Astrocyte of the spinal cord (primary cell): ENCODE measurements around the gene MACC1.
A peak's percentile ranks its signal among the peaks of the same experiment; 100 is the strongest.

Experiments used
- DNase-seq: peaks from one replicate; pipeline ENCODE4 v3.0.0; 2011; ENCODE audit warnings: low read depth, low spot score
- H3K4me3 ChIP-seq: 2 replicates; pipeline ENCODE4 v1.5.1; 2011; ENCODE audit warnings: low read depth, mild to moderate bottlenecking, low read length, moderate library complexity
- CTCF ChIP-seq: IDR thresholded peaks from 2 replicates; pipeline ENCODE4 v1.5.1; 2012; ENCODE audit warnings: low read depth, mild to moderate bottlenecking, low read length, inconsistent platforms
- in situ Hi-C: cut with HindIII; loops from 2 replicates; pipeline ENCODE4 v1.10.0; 2017; ENCODE audit warnings: low sequenced_read_pairs

Gene MACC1

GRCh38 chr7:20157456-20157855 is 59.7 kb downstream of the MACC1 start:
- in situ Hi-C loops = no loop called here
- no peak for DNase-seq
- no peak for TF ChIP-seq CTCF
- no peak overlapping the region for H3K4me3 ChIP-seq

GRCh38 chr7:20153999-20154398 is 63.2 kb downstream of the MACC1 start:
- DNase-seq = no peak
- in situ Hi-C loops = no loop called here
- H3K4me3 ChIP-seq = no peak overlapping the region
- no peak for TF ChIP-seq CTCF

DNA sequence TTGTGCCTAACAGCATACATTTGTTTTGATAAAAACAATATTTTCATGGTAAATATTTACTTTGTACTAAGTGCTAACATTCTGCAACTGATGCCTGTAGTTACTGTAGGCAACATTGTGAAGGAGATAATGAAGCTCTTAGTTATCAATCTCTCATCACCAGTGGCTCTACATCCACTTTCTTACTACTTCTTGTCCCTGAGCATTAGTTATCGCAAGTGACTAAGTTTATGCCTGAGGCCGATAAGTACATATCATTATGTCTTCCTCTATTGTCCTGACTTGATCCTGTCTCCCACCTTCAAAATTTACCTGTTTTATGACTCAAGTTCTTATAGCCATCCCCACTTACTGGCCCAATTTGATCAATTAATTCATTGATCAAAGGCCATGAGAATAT is 63.6 kb downstream of the MACC1 start:
- DNase-seq = no peak
- in situ Hi-C loops = no loop called here
- no peak for TF ChIP-seq CTCF
- no peak overlapping the region for H3K4me3 ChIP-seq

- in situ Hi-C loops = no loop called here
- H3K4me3 ChIP-seq = no peak overlapping the region
Observed at GRCh38 chr7:20152511-20152910, 64.7 kb downstream of the MACC1 start.

DNA sequence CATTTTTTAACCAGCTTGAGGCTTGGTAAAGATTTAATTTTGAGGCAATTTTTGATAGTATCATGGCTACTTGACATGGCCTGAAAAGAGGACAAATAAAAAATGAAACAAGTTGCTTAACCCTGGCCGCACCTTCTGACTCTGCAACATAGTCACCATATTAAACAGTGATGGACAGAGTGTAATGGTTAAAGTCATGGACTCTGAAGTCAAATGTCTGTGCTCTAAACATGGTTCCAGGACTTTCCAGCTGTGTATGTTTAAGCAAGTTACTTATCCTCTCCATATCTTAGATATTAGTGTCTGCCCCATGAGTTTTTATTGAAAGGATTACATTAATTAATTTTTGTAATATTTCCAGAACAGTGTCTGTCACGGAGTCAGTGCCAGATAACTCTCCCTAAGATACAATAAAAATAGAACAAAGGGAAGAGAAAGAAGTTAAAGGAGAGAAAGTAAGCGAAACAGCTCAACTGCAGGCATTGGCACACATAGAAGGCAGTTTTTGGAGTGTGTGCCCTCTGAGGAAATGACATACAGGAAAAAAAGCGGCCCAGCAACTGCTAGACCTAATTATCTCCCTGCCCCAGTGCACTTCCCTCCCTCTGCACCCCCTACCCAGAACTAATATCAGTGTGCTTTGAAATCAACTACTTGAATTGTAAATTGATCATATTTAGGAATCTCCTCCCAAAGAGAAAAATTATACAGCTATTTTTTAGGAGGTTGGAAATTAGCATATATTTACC is 65.3 kb downstream of the MACC1 start:
- no peak overlapping the region for H3K4me3 ChIP-seq
- DNase-seq = no peak
- in situ Hi-C loops = no loop called here
- TF ChIP-seq CTCF = no peak

More at GRCh38 chr7:20152511-20152910, 64.7 kb downstream of the MACC1 start:
- TF ChIP-seq CTCF = no peak
- DNase-seq = no peak

- in situ Hi-C loops = no loop called here
- no peak for TF ChIP-seq CTCF
- DNase-seq = peak; percentile 5
- H3K4me3 ChIP-seq = no peak overlapping the region
Observed at GRCh38 chr7:20146451-20146850, 70.7 kb downstream of the MACC1 start.

DNA sequence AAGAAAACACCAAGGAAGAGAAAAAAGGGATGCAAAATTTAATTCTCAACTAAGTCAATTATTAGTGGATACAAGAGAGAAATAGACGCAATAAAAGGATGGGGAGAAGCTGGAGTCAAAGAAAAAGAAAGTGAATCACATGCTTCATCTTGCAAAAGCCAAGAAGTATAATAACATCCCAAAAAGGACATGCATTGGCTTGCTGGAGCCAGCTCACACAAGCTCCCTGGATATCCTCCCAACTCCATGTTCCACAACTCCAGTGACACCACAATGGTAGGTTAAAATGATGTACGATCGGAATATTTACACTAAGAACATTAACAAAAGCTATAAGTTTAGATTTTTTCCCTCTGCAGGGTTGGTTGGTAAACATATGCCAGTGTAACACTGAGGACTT is 72.4 kb downstream of the MACC1 start:
- no peak overlapping the region for H3K4me3 ChIP-seq
- in situ Hi-C loops = no loop called here
- no peak for TF ChIP-seq CTCF
- DNase-seq = no peak
